Spleen (tissue), 7 donors: Measurements from ENCODE around the gene PCSK6.

Experiments used
- POLR2A ChIP-seq, 3 donors: fragments of 450-650 bp; IDR thresholded peaks; one replicate each; pipeline ENCODE4 v1.5.1; 2017; ENCODE audit warnings: antibody characterized with exemption in 3 of 3, mild to moderate bottlenecking in 1 of 3
- POLR2AphosphoS5 ChIP-seq, 3 donors: sonication (generic); formaldehyde crosslinking; IDR thresholded peaks; one replicate each; pipeline ENCODE4 v1.5.1; 2017; ENCODE audit warnings: antibody characterized with exemption in 3 of 3
- TF ChIP-seq, protein P1 (sequence below), 11 experiments: fragments of 200-600 bp in 7 of 11; fragments of 450-650 bp in 4 of 11; sonication (generic) in 4 of 11; IDR thresholded peaks in 8 of 11; conservative IDR thresholded peaks in 3 of 11; 1 replicate in 7 of 11; 2 replicates in 4 of 11; pipeline versions ENCODE4 v1.4.0 to v1.8.0; 2016 to 2021; ENCODE audit warnings: antibody characterized with exemption in 11 of 11, inconsistent platforms in 4 of 11, mild to moderate bottlenecking in 1 of 11
- donor health status: DM: no; HTN: no; CAD: no; lungs with moderate emphysema.
- donor health status: DM: no; HTN: no; CAD: no.
- donor health status: DM: no; HTN: no; CAD: no.

DNA sequence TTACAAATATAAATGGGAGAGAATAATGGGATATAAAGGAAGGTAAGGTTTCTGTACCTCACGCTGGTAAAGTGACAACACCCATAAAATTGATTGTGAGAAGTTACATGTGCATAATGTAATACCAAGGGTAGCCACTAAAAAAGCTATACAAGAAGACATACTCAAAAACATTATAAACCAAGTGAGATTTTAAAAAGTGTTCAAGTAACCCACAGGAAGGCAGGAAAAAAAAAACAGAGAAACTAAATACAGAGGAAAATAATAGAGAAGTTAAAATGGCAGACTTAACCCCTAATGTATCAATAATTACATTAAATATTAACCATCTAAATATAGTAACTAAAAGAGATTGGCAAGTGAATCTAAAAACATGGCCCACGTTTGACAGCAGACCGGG, 76.3 kb downstream of the PCSK6 start:
- TF ChIP-seq, protein P1, sequence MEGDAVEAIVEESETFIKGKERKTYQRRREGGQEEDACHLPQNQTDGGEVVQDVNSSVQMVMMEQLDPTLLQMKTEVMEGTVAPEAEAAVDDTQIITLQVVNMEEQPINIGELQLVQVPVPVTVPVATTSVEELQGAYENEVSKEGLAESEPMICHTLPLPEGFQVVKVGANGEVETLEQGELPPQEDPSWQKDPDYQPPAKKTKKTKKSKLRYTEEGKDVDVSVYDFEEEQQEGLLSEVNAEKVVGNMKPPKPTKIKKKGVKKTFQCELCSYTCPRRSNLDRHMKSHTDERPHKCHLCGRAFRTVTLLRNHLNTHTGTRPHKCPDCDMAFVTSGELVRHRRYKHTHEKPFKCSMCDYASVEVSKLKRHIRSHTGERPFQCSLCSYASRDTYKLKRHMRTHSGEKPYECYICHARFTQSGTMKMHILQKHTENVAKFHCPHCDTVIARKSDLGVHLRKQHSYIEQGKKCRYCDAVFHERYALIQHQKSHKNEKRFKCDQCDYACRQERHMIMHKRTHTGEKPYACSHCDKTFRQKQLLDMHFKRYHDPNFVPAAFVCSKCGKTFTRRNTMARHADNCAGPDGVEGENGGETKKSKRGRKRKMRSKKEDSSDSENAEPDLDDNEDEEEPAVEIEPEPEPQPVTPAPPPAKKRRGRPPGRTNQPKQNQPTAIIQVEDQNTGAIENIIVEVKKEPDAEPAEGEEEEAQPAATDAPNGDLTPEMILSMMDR (IDR thresholded peaks at IDR 0.05 in 8 of 11, conservative IDR thresholded peaks at IDR 0.05 in 3 of 11), result no peak
- TF ChIP-seq POLR2AphosphoS5 (IDR thresholded peaks at IDR 0.05) (no peak), POLR2A (IDR thresholded peaks at IDR 0.05) (no peak)
